Central memory CD8-positive, alpha-beta T cell (primary cell): Measurements from ENCODE around the gene BCL2.

ENCODE experiments used
- ATAC-seq: fragments of 150-1000 bp; cut with Tn5 transposase; replicated peaks from 2 replicates; pipeline ENCODE4 v1.10.0; 2022; ENCODE audit warnings: mild to moderate bottlenecking, moderate FRiP score, moderate number of reproducible peaks; ENCODE audit not compliant: poor library complexity, severe bottlenecking; ENCODE audit errors: extremely low read depth
- DNase-seq, 2 donors: peaks; one replicate each; pipeline ENCODE4 v3.0.0; 2021; ENCODE audit warnings: low spot score in 2 of 2
- H3K27ac Mint-ChIP-seq: one replicate; pipeline ENCODE4 v1.8.0; 2022; ENCODE audit warnings: low read depth, mild to moderate bottlenecking, moderate library complexity, mixed read lengths
- H3K27me3 Mint-ChIP-seq: one replicate; pipeline ENCODE4 v1.8.0; 2022; ENCODE audit warnings: mixed read lengths
- H3K36me3 Mint-ChIP-seq: one replicate; pipeline ENCODE4 v1.8.0; 2022; ENCODE audit warnings: mild to moderate bottlenecking, moderate library complexity, mixed read lengths; ENCODE audit not compliant: insufficient read depth
- H3K4me1 Mint-ChIP-seq: one replicate; pipeline ENCODE4 v1.8.0; 2022; ENCODE audit warnings: mixed read lengths
- H3K4me3 Mint-ChIP-seq: one replicate; pipeline ENCODE4 v1.8.0; 2022; ENCODE audit warnings: mild to moderate bottlenecking, moderate library complexity, mixed read lengths
- H3K9me3 Mint-ChIP-seq: one replicate; pipeline ENCODE4 v1.8.0; 2022; ENCODE audit warnings: mixed read lengths

The BCL2 gene

DNA sequence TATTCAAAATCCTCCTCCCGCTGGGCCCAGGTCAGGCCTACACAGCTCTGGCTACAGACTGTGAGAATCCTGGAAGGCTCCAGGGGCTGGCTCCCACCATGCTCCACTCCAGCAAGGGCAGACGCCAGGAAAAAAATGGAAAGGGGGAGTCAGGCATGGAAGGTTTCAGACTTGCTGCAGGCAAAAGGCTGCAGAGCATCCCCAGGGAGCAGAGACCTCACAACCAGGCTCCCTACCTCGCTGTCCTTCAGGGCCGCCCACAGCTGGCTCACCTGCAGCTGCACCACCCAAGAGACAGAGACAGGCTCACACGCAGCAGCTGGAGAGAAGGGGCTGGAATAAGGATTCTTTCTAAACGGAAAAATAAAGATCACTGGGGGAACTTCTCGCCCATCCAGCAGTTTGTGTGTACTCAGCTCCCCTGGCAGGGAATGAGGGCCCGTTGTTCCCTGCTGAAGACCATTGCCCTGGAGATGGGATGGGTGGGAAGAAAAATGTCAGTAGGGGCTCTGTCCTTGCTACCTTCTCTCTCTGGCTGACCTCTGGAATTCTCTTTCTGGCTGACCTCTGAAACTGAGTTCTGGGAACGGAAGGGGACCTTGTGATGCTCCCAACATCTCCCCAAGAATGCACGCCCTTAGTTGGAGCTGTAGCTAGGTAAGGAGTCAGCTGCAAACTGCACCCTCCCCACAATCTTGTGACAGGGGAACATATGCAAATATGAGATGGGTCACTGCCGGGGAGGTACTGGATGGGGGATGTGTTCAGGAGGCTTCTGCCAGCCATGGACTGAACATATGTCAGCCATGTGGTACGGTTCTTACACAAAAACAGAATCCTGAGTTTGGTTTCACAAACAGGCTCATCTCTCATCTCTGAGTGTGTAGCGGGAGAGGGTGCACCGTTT, 34.5 kb downstream of the BCL2 start:
- Mint-ChIP-seq H3K4me1 (peaks cover 16% of the 10 kb centered on the region), H3K27me3 (no peaks in the 10 kb centered on the region), H3K27ac (no peak overlapping the region), H3K4me3 (no peak overlapping the region), H3K9me3 (no peaks in the 10 kb centered on the region), H3K36me3 (peaks cover 10% of the 10 kb centered on the region)
- ATAC-seq: no peak
- DNase-seq: no peak

DNA sequence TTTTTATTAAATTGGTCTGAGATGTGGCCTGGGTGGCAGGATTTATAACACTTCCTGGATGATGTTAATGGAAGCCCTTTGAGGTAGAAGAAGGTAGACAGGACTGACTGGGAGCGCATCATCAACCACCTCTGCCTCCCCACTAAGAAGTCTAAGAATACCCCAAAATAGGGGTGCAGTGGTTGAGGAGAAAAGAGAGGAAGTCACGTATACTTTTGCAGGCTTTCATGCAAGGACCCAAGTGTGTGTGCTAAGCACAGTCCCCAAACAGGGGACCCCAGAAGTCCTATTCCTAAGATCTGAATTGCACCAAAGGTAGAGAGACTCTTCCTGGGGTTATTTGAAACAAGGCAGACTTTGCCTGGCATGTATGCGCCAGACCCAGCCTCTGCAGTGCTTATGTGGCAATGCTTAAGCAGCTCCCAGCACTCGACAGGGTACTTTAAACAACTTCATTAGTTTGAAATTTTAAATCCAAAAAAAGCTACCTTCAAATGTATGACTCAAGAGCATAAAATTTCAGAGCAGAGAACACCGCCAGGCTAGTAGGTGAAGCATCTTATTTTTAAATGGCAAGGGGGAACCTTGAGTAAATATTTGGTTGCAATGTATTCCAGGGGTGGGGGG, 35.3 kb downstream of the BCL2 start:
- Mint-ChIP-seq H3K36me3 (peaks cover 7% of the 10 kb centered on the region), H3K4me1 (peaks cover 20% of the 10 kb centered on the region), H3K9me3 (no peaks in the 10 kb centered on the region), H3K27ac (no peak overlapping the region), H3K27me3 (no peaks in the 10 kb centered on the region), H3K4me3 (no peak overlapping the region)
- ATAC-seq (no peak), DNase-seq (no peak)

DNA sequence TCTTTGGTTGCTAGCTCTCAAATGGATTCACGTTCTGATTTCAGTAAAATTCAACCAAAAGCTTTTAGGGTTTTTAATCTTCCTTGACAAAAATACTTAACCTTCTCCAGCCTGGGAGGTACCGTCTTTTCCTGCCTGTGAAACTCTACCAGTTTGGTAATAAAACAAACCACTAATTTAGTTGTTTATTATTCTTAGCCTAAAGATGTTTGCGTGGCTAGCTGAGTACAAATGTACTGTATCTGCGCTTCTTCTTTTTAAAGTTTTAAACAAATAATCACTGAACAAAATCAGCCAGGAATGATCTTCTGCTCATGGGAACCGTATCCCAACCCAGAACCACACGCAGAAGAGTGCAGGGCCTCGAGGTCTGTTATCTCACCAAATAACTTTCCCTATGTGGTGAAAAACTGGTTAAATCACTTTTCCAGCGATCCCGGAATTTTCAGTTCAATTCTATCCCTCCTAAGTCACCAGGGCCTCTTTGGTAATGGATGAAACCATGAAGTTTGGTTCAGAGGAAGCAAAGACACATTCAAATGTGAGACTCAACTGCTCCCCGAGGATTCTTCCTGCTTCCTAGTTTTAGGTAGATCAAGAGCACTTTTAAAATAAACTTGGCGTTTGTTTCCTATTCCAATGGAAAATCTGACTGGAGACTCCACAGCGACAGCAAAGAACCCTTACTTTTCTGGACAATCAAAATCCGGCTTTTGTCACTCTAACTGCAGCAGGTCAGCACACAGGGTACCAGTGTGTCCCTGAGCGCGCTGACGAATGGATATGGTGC, 36.1 kb downstream of the BCL2 start:
- peaks cover 7% of the 10 kb centered on the region for H3K36me3 Mint-ChIP-seq
- no peak for ATAC-seq
- no peak for DNase-seq
- H3K4me3 Mint-ChIP-seq: no peak overlapping the region
- H3K27ac Mint-ChIP-seq: no peak overlapping the region
- H3K27me3 Mint-ChIP-seq: no peaks in the 10 kb centered on the region
- H3K4me1 Mint-ChIP-seq: peaks cover 28% of the 10 kb centered on the region
- H3K9me3 Mint-ChIP-seq: no peaks in the 10 kb centered on the region

DNA sequence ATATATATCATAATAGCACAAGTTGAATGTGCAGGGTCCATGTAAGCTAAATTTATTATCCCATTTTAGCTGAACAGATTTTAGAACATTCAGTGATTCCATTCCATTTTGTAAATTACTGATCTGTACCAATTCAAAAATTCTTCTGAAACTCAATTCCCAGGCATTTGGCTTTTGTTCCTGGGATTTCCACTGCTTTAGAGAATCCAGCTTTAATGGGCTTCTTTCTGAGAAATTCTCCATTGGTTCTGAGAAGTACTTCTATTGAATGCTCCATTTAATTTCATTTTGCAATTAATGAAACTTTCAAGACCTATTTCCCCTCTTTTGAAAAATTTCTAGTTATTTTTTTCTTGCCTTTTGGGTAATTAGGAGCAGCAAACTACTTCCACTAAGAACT, 36.8 kb downstream of the BCL2 start:
- Mint-ChIP-seq H3K27me3 (no peaks in the 10 kb centered on the region), H3K27ac (no peak overlapping the region), H3K4me3 (no peak overlapping the region), H3K4me1 (peaks cover 35% of the 10 kb centered on the region), H3K36me3 (peaks cover 7% of the 10 kb centered on the region), H3K9me3 (no peaks in the 10 kb centered on the region)
- ATAC-seq: no peak
- DNase-seq: no peak

DNA sequence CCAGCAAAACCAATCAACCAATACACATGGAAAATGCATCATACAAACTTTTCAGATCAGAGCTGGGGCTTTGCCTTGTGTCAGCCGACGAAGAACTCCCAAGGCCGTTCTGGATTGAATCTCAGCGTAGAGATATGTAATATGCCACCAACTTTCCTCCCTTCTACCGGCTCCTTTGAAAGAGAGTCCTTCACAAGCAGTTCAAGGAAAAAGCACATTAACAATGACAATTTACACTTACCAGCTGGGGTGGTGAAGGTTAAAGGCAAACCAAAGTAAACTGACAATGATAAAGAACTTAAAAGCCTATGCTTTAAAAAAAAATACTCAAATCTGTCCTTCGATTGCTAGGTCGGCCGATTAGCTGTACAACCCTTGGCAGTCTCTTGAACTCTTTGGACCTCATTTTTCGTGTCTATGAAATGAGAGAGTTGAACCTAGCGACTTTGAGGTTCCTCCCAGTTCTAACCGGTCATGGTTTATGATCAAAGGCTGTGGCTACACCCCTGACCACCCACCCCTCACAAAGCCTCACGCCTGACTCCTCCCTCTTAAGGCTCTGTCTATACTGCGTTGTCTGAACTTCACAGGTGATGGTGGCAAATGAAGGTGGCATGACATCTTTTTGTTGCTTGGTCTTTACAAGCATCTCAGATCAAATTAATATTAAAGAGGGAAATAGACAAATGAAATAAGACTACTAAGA, 46.2 kb downstream of the BCL2 start:
- Mint-ChIP-seq H3K4me1 (peaks cover 21% of the 10 kb centered on the region), H3K27ac (no peak overlapping the region), H3K9me3 (no peaks in the 10 kb centered on the region), H3K4me3 (no peak overlapping the region), H3K36me3 (peaks cover 3% of the 10 kb centered on the region), H3K27me3 (no peaks in the 10 kb centered on the region)
- DNase-seq (no peak), ATAC-seq (no peak)

DNA sequence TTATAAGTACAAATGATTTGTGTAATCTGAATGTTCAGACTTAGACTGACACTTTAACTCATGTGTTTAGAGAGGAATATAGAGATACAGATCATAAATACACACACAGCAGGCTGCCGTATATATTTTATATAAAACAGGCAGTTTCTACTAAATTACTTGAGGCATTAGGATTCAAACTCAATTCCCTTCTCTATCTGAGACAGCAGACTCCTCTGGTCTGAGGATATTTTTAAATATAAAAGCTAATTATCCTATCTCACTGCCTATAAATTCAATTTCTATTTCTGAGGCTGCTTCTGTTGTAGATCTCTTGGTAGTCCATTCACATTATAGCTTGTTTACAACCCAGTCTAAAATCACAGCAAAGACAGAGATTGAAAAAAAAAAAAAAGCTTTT, 46.9 kb downstream of the BCL2 start:
- no peak for ATAC-seq
- Mint-ChIP-seq H3K36me3 (peaks cover 3% of the 10 kb centered on the region), H3K4me3 (no peak overlapping the region), H3K4me1 (peaks cover 22% of the 10 kb centered on the region), H3K9me3 (no peaks in the 10 kb centered on the region), H3K27ac (no peak overlapping the region), H3K27me3 (no peaks in the 10 kb centered on the region)
- DNase-seq: no peak

DNA sequence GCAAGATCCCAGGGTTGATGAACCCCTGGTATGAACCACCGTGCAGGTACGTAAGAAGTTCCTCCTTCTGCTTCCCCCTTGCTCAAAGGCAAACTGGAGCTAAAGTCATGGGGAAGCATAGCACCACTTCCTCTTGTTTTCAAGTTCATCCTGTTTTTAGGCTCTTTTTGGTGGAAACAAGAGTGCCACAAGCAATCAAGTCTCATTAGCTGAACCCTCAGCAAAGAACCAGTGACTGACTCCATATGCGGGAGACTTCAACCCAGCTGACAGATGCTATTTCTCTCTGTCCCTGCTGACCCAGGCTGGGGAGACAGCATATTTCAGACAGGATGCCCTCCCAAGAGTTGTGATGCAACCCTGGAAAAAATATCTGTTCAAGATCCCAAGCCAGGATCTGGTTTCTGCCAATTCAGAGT, 47.7 kb downstream of the BCL2 start:
- ATAC-seq: no peak
- no peak for DNase-seq
- Mint-ChIP-seq H3K27me3 (no peaks in the 10 kb centered on the region), H3K36me3 (peaks cover 3% of the 10 kb centered on the region), H3K9me3 (no peaks in the 10 kb centered on the region), H3K4me3 (no peak overlapping the region), H3K4me1 (peaks cover 26% of the 10 kb centered on the region), H3K27ac (no peak overlapping the region)

DNA sequence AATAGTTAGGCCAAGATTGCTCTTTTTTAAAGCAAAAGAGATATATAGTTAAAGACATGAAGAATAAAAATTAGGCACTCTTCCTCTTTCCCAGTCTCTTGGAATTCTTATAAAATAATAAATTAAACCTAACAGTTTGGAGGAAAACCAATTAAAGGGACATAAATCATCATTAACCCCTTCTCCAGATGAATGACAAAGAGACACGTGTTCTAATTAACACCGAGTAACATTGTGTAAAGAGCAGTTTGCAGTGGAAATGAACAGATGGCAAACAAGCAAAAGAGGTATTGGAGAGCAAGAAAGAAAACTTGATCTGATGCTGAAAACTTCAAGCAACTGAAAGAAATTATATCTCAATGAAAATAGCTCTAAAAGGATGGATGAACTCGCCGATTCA, 48.4 kb downstream of the BCL2 start:
- H3K27ac Mint-ChIP-seq: no peak overlapping the region
- ATAC-seq: no peak
- peaks cover 28% of the 10 kb centered on the region for H3K4me1 Mint-ChIP-seq
- H3K27me3 Mint-ChIP-seq: no peaks in the 10 kb centered on the region
- H3K36me3 Mint-ChIP-seq: peaks cover 3% of the 10 kb centered on the region
- H3K9me3 Mint-ChIP-seq: no peaks in the 10 kb centered on the region
- no peak for DNase-seq
- H3K4me3 Mint-ChIP-seq: no peak overlapping the region

DNA sequence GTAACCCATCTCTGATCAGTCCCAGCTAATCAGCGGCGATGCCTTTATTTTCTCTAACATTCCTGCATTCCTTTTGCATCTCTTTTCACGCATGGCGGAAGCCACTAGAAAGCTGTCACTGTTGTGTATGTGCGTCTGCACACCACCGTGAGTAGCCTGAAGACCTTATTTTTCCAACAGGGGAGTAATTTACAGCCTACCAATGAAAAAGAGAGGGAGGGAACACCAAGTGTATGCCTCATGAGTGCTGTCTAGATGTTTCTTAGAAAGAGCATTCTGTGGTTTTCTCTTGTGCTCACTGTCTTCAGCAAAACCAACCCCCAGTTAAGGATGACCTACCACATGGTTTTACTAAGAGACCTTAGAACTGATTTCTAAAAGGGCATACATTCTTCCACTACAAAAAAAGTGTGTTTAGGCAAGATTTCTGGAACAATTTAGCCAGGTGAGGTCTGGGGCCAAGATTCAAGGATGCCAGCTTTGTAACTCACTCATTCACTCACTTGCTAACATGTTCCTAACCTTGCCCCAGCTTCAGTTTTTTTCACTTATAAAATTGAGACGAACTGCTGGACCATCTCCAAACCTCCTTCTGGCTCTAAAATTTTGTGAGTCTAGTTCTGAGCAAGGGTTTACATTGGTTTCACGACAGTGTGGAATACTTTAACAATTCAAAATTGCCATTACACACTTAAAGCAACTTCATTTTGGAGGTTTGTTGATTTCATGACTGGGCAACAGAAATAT, 51.4 kb downstream of the BCL2 start:
- no peaks in the 10 kb centered on the region for H3K27me3 Mint-ChIP-seq
- ATAC-seq (no peak), DNase-seq (no peak)
- peak overlapping the region; percentile 76 for H3K27ac Mint-ChIP-seq
- no peak overlapping the region for H3K4me3 Mint-ChIP-seq
- peaks cover 36% of the 10 kb centered on the region for H3K4me1 Mint-ChIP-seq
- H3K36me3 Mint-ChIP-seq: peaks cover 3% of the 10 kb centered on the region
- H3K9me3 Mint-ChIP-seq: no peaks in the 10 kb centered on the region

DNA sequence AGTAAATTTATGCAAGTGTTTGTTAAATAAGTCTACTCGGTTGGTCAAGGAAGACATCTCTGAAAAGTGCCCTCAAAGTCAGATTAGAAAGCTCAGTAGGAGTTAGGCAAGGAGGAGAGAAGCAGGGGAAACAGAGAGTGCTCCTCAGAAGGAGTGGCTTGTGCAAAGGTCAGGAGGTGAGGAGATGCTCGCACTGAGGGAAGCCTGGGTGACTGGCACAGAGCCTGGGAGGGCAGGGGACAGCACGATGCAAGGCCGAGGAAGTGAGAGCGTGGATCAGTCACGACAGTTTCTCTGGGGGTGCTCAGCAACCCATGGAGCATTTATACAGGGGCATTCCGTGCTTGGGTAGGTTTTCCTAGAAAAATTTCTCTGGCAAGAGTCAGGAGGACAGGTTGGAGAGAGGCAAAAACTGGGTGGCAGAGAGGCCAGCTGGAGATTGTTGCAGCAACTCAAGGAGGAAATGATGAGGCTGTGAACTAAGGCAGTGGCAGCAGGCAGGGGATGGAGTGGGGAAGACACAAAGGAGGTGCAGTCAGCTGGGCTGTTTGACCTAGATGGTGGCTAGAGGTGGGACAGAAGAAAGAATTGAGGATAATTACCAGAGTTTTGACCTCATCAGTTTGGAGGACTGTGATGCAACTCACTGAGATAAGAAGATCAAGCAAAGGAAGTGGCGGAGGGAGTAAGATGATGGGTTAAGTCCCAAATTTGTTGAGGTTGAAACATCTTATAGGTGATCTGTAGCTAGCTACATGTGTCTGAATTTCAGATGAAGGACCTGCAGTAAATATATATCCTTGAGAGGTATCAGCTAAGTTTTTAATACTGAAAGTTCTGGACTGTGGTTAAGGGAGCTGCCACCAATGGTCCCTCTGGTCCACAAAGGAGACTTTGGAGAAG, 52.4 kb downstream of the BCL2 start:
- Mint-ChIP-seq H3K4me1 (peaks cover 36% of the 10 kb centered on the region), H3K27ac (peak overlapping the region; percentile 76), H3K27me3 (no peaks in the 10 kb centered on the region), H3K4me3 (no peak overlapping the region), H3K36me3 (peaks cover 3% of the 10 kb centered on the region), H3K9me3 (no peaks in the 10 kb centered on the region)
- DNase-seq (no peak), ATAC-seq (no peak)

DNA sequence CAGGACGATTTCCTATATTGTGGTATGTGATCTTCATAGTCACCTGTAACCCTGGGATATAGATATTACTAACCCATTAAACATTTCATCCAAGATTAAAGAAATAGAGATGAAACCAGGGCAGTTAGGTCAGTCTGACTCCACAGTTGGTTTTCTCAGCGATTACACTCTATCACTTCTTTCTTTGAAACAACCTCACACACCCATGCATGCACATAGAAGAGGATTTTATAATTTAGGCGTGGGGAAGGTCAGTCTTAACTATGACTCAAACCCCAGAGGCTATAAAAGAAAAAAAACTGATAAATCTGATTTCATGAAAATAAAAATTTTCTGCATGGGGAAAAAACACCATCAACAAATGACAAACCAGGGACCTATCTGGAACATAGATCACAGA, 54.2 kb downstream of the BCL2 start:
- no peaks in the 10 kb centered on the region for H3K36me3 Mint-ChIP-seq
- ATAC-seq (no peak), DNase-seq (no peak)
- peak overlapping the region; percentile 76 for H3K27ac Mint-ChIP-seq
- H3K4me3 Mint-ChIP-seq: no peak overlapping the region
- peaks cover 46% of the 10 kb centered on the region for H3K4me1 Mint-ChIP-seq
- H3K9me3 Mint-ChIP-seq: no peaks in the 10 kb centered on the region
- no peaks in the 10 kb centered on the region for H3K27me3 Mint-ChIP-seq
